K562 (cell line): Measurements from ENCODE around the gene NACA2. TPM values are rescaled to one million over a fixed set of nuclear protein-coding genes. Genes with fewer than 3 reads are reported as not detected.

Experiments used
- ATAC-seq: fragments of 200-7000 bp; cut with Tn5 transposase; 3 replicates; pipeline ENCODE4 v1.9.1; 2020; ENCODE audit warnings: moderate library complexity
- BruUV-seq: library from RNA; stranded (reverse); fragments of 400-500 nt; replicated peaks from 2 replicates; lab custom pipeline; 2021; lab: Mats Ljungman, UMichigan
- CTCF ChIA-PET: fragments of 300-600 bp; formaldehyde crosslinking; extraction: SDS; loops from one replicate; lab custom pipeline; 2021; ENCODE audit warnings: low intra/inter-chr PET ratio; lab: Yijun Ruan, JAX
- POLR2A ChIA-PET: fragments of 300-600, 350-650 bp; sonication (Branson Sonifier 250); formaldehyde crosslinking; extraction: SDS; loops from one replicate; lab custom pipeline; 2021; ENCODE audit warnings: antibody characterized with exemption, inconsistent platforms; lab: Yijun Ruan, JAX
- DNase-seq, 4 experiments: peaks; one replicate each; pipeline versions ENCODE4 v3.0.0 to v3.0.0-alpha.2; 2011 to 2018; ENCODE audit warnings: low spot score in 3 of 4, mixed read lengths in 3 of 4; ENCODE audit errors: extremely low read depth in 1 of 4
- FAIRE-seq: peaks from 2 replicates; lab custom pipeline; 2011; peaks lifted over from hg19 to GRCh38; lab: Jason Lieb, UNC
- H2AFZ ChIP-seq: 2 replicates; pipeline ENCODE4 v1.6.0; 2011; ENCODE audit warnings: low read depth, low read length, control low read depth, inconsistent platforms
- H3K27ac ChIP-seq: fragments of 200-600 bp; 3 replicates; pipeline ENCODE4 v1.8.0; 2011; ENCODE audit warnings: low read depth, mild to moderate bottlenecking, control low read depth, inconsistent platforms, low read length, moderate library complexity, mixed read lengths; ENCODE audit errors: extremely low read depth
- H3K27me3 ChIP-seq, 2 experiments: fragments of 300-600 bp in 1 of 2; 2 replicates in 1 of 2; 3 replicates in 1 of 2; pipeline versions ENCODE4 v1.6.0 to v1.8.0; 2011; ENCODE audit warnings: inconsistent platforms in 2 of 2, low read length in 2 of 2, mild to moderate bottlenecking in 1 of 2, mixed read lengths in 1 of 2, moderate library complexity in 1 of 2; ENCODE audit not compliant: control insufficient read depth in 2 of 2, insufficient read depth in 2 of 2
- H3K36me3 ChIP-seq: fragments of 300-600 bp; 3 replicates; pipeline ENCODE4 v1.8.0; 2011; ENCODE audit warnings: mild to moderate bottlenecking, low read length, inconsistent platforms; ENCODE audit not compliant: control insufficient read depth, insufficient read depth
- H3K4me1 ChIP-seq, 2 experiments: fragments of 200-600 bp in 1 of 2; replicated peaks in 1 of 2; 2 replicates in 1 of 2; 3 replicates in 1 of 2; pipeline versions ENCODE4 v1.5.1 to v1.8.0; 2011; ENCODE audit warnings: inconsistent platforms in 2 of 2, low read length in 2 of 2, mild to moderate bottlenecking in 1 of 2, mixed read lengths in 1 of 2, moderate library complexity in 1 of 2; ENCODE audit not compliant: control insufficient read depth in 2 of 2, insufficient read depth in 2 of 2
- H3K4me2 ChIP-seq: 2 replicates; pipeline ENCODE4 v1.6.1; 2011; ENCODE audit warnings: low read length, control low read depth, inconsistent platforms, mixed read lengths; ENCODE audit not compliant: insufficient read depth
- H3K4me3 ChIP-seq: fragments of 200-600 bp; sonication (generic), shearing (Covaris generic); 2 replicates; pipeline ENCODE4 v1.5.1; 2016; ENCODE audit warnings: control low read depth, inconsistent platforms
- H3K79me2 ChIP-seq: fragments of 200-600 bp; 3 replicates; pipeline ENCODE4 v1.8.0; 2011; ENCODE audit warnings: low read length, inconsistent platforms; ENCODE audit not compliant: control insufficient read depth, insufficient read depth
- H3K9ac ChIP-seq, 2 experiments: 2 replicates each; pipeline versions ENCODE4 v1.6.0 to v1.6.1; 2011; ENCODE audit warnings: low read depth in 2 of 2, low read length in 2 of 2, control low read depth in 1 of 2, inconsistent platforms in 1 of 2, mild to moderate bottlenecking in 1 of 2, mixed read lengths in 1 of 2; ENCODE audit not compliant: insufficient read depth in 1 of 2
- H3K9me1 ChIP-seq: one replicate; pipeline ENCODE4 v1.6.0; 2011; ENCODE audit warnings: inconsistent platforms, mild to moderate bottlenecking, low read length, moderate library complexity; ENCODE audit not compliant: control insufficient read depth, insufficient read depth
- H3K9me3 ChIP-seq: replicated peaks from 2 replicates; pipeline ENCODE4 v1.5.1; 2011; ENCODE audit warnings: low read depth, low read length, inconsistent platforms; ENCODE audit not compliant: control insufficient read depth, insufficient read depth
- H4K20me1 ChIP-seq: replicated peaks from 2 replicates; pipeline ENCODE4 v1.6.1; 2011; ENCODE audit warnings: low read length, inconsistent platforms, mixed read lengths; ENCODE audit not compliant: control insufficient read depth, insufficient read depth
- DNMT1 ChIP-seq: fragments of 450-650 bp; IDR thresholded peaks from 2 replicates; pipeline ENCODE4 v1.6.1; 2016; ENCODE audit warnings: antibody characterized with exemption, mild to moderate bottlenecking
- EP300 ChIP-seq: IDR thresholded peaks from 2 replicates; pipeline ENCODE4 v1.6.1; 2012; ENCODE audit warnings: low read length, improper control_type of control experiment
- EWSR1 ChIP-seq: fragments of 450-650 bp; IDR thresholded peaks from 2 replicates; pipeline ENCODE4 v1.6.1; 2018; ENCODE audit warnings: borderline replicate concordance, mild to moderate bottlenecking, low read depth, moderate library complexity; ENCODE audit not compliant: partially characterized antibody
- FOS ChIP-seq: IDR thresholded peaks from 3 replicates; pipeline ENCODE4 v1.6.1; 2011; ENCODE audit not compliant: insufficient read length; ENCODE audit errors: extremely low read depth
- FUS ChIP-seq: fragments of 200-400 bp; formaldehyde crosslinking; optimal IDR thresholded peaks from 2 replicates; pipeline ENCODE3; 2017; ENCODE audit warnings: low read depth, low read length
- MIER1 ChIP-seq: fragments of 450-650 bp; IDR thresholded peaks from 2 replicates; pipeline ENCODE4 v1.6.1; 2016; ENCODE audit warnings: antibody characterized with exemption, mild to moderate bottlenecking, low read depth
- MYBL2 ChIP-seq, 2 experiments: fragments of 450-650 bp in 1 of 2; sonication (generic) in 1 of 2; formaldehyde crosslinking in 1 of 2; IDR thresholded peaks; 2 replicates each; pipeline versions ENCODE4 v1.6.1 to v1.8.1; 2017 to 2022; ENCODE audit warnings: borderline replicate concordance in 1 of 2, inconsistent platforms in 1 of 2, low read depth in 1 of 2, mild to moderate bottlenecking in 1 of 2, missing genetic modification reagents in 1 of 2, moderate library complexity in 1 of 2
- RBBP5 ChIP-seq: fragments of 200-600 bp; sonication (generic); IDR thresholded peaks from 2 replicates; pipeline ENCODE4 v1.6.1; 2012; ENCODE audit warnings: borderline replicate concordance, mild to moderate bottlenecking, low read length, control low read depth, inconsistent platforms; ENCODE audit not compliant: insufficient read depth, poor library complexity, severe bottlenecking
- SIN3B ChIP-seq: fragments of 450-650 bp; IDR thresholded peaks from 2 replicates; pipeline ENCODE4 v1.6.1; 2017; ENCODE audit warnings: low read depth, mild to moderate bottlenecking, moderate library complexity
- TCF7L2 ChIP-seq: fragments of 150-350 bp; IDR thresholded peaks from 2 replicates; pipeline ENCODE4 v1.6.1; 2016; ENCODE audit warnings: low read depth, mild to moderate bottlenecking, low read length, moderate library complexity
- TEAD1 ChIP-seq, 2 experiments: fragments of 450-650 bp in 1 of 2; sonication (generic) in 1 of 2; formaldehyde crosslinking; IDR thresholded peaks; 2 replicates each; pipeline versions ENCODE4 v1.4.0 to v1.8.0; 2020 to 2022; ENCODE audit warnings: mild to moderate bottlenecking in 2 of 2, missing genetic modification reagents in 1 of 2
- THRB ChIP-seq: fragments of 450-650 bp; formaldehyde crosslinking; conservative IDR thresholded peaks from 2 replicates; pipeline ENCODE4 v1.4.0; 2022; ENCODE audit warnings: mild to moderate bottlenecking, missing genetic modification characterization
- U2AF2 ChIP-seq: fragments of 200-400 bp; formaldehyde crosslinking; optimal IDR thresholded peaks from 2 replicates; pipeline ENCODE3; 2017; ENCODE audit warnings: low read depth, mild to moderate bottlenecking, low read length
- ZBTB8A ChIP-seq: fragments of 450-650 bp; IDR thresholded peaks from 2 replicates; pipeline ENCODE4 v1.6.1; 2018; ENCODE audit warnings: mild to moderate bottlenecking, moderate library complexity; ENCODE audit not compliant: partially characterized antibody
- WGBS: fragments of 100-300 bp; shearing (Covaris generic); methylation state at CpG from one replicate; pipeline ENCODE4 v1.1.6; 2016; ENCODE audit warnings: low coverage, mixed read lengths; ENCODE audit not compliant: insufficient coverage; ENCODE audit errors: missing lambda C conversion rate; 5-methylcytosine and 5-hydroxymethylcytosine counted together
- in situ Hi-C: fragments of 300-500 bp; cut with MboI; formaldehyde crosslinking; loops from 4 replicates; pipeline ENCODE4 v1.15.0; 2018; ENCODE audit warnings: inconsistent platforms, mixed read lengths
- intact Hi-C: fragments of 100-400 bp; cut with micrococcal nuclease; formaldehyde crosslinking; loops from 2 replicates; pipeline ENCODE4 v1.14.2; 2022
- polyA plus RNA-seq, 8 experiments: library from polyadenylated mRNA; depleted of rRNA in 4 of 8; stranded (reverse) in 5 of 8; unstranded in 3 of 8; fragments of >200 nt; fragmentation: Nextera tagmentation in 2 of 8; fragmentation: Illumina TruSeq in 1 of 8; extraction: Ambion mirVana in 2 of 8; extraction: Trizol in 1 of 8; gene quantifications; 2 replicates each; pipeline versions ENCODE4 v1.2.1 to v1.2.3, GENCODE V29; 2011 to 2014; ENCODE audit warnings: inconsistent platforms in 1 of 8, missing spikeins in 1 of 8
- total RNA-seq, 7 experiments: library from RNA; depleted of rRNA in 6 of 7; stranded (reverse); fragments of >200 nt in 6 of 7; fragmentation: Illumina TruSeq in 2 of 7; extraction: Trizol in 2 of 7; gene quantifications; 2 replicates each; pipeline versions ENCODE4 v1.2.1 to v1.2.3, GENCODE V29; 2011 to 2021; ENCODE audit warnings: low replicate concordance in 1 of 7
- TF ChIP-seq, protein P1 (sequence below): sonication (generic); formaldehyde crosslinking; IDR thresholded peaks from 2 replicates; pipeline ENCODE4 v1.8.0; 2022; ENCODE audit warnings: mild to moderate bottlenecking, low read depth, missing genetic modification reagents
- TF ChIP-seq, protein P2 (sequence below), 3 experiments: fragments of 200-800 bp in 1 of 3; fragments of 250-450 bp in 1 of 3; fragments of 450-650 bp in 1 of 3; sonication (Bioruptor Pico) in 1 of 3; sonication (Bioruptor generic) in 1 of 3; formaldehyde crosslinking in 1 of 3; IDR thresholded peaks; 2 replicates each; pipeline versions ENCODE4 v1.6.1 to v1.8.0; 2016 to 2022; ENCODE audit warnings: mild to moderate bottlenecking in 2 of 3, missing genetic modification characterization in 2 of 3, missing compliant biosample characterization in 1 of 3, moderate library complexity in 1 of 3

Gene NACA2
- total and polyA plus RNA-seq, 9 of the 15 experiments (the other 6 are each of a cell fraction or from before 2014, with no cell fraction given), result 0.13 to 0.29 (median 0.23) TPM; not detected in 4

DNA sequence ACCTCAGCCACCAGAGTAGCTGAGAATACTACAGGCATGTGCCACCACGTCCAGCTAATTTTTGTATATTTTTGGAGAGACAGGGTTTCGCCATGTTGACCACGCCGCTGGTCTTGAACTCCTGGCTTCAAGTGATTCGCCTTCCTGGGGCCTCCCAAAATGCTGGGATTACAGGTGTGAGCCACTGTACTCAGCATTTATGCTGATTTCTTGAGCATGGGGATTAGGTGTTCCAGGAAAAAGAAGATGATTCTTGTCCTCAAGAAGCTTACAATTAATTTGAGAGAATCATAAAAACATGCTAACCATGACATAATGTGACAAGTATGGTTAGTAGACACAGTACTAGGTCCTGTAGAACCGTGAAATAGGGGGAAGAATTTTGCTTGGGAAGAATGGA, 30.9 kb downstream of the NACA2 start:
- CTCF ChIA-PET, result no interaction called here
- BruUV-seq, result no TSS peak

More for the DNA sequence above, 30.9 kb downstream of the NACA2 start:
- H3K27me3 ChIP-seq, result peaks cover 15 to 28% of the 10 kb centered on the region in 2 experiments; a peak in 4 of 5 replicates
- no peak for DNase-seq
- H3K79me2 ChIP-seq, result no peaks in the 10 kb centered on the region
- in situ Hi-C loops, result no loop called here
- no peaks in the 10 kb centered on the region for H3K36me3 ChIP-seq
- 1% methylated on average over 6 of the region's 6 CpGs for WGBS
- intact Hi-C loops, result no loop called here
- no peak for ATAC-seq
- H3K4me3 ChIP-seq, result no peak overlapping the region
- H3K9me1 ChIP-seq, result no peaks in the 10 kb centered on the region
- no peaks in the 10 kb centered on the region for H4K20me1 ChIP-seq
- H3K9ac ChIP-seq, result no peak overlapping the region
- POLR2A ChIA-PET, result no interaction called here
- no peak for FAIRE-seq
- H2AFZ ChIP-seq, result no peak overlapping the region
- H3K9me3 ChIP-seq, result no peaks in the 10 kb centered on the region
- H3K27ac ChIP-seq, result no peak overlapping the region
- no peak overlapping the region for H3K4me2 ChIP-seq
- no peaks in the 10 kb centered on the region for H3K4me1 ChIP-seq
- TF ChIP-seq RBBP5 (no peak), DNMT1 (no peak), U2AF2 (no peak), SIN3B (no peak), TCF7L2 (no peak), EP300 (no peak), ZBTB8A (no peak), TEAD1 (CRISPR knock-in tag; IDR thresholded peaks at IDR 0.05) (no peak), FUS (no peak), THRB (CRISPR knock-in tag) (no peak), FOS (no peak), MIER1 (no peak), EWSR1 (peak; percentile 11), MYBL2 (IDR thresholded peaks at IDR 0.05; ENCODE audit: low read depth) (no peak), MYBL2 (CRISPR knock-in tag; IDR thresholded peaks at IDR 0.05; ENCODE audit: borderline replicate concordance) (no peak)
- TF ChIP-seq, protein P1, sequence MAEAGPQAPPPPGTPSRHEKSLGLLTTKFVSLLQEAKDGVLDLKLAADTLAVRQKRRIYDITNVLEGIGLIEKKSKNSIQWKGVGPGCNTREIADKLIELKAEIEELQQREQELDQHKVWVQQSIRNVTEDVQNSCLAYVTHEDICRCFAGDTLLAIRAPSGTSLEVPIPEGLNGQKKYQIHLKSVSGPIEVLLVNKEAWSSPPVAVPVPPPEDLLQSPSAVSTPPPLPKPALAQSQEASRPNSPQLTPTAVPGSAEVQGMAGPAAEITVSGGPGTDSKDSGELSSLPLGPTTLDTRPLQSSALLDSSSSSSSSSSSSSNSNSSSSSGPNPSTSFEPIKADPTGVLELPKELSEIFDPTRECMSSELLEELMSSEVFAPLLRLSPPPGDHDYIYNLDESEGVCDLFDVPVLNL (CRISPR knock-in tag), result no peak
- TF ChIP-seq, protein P2, sequence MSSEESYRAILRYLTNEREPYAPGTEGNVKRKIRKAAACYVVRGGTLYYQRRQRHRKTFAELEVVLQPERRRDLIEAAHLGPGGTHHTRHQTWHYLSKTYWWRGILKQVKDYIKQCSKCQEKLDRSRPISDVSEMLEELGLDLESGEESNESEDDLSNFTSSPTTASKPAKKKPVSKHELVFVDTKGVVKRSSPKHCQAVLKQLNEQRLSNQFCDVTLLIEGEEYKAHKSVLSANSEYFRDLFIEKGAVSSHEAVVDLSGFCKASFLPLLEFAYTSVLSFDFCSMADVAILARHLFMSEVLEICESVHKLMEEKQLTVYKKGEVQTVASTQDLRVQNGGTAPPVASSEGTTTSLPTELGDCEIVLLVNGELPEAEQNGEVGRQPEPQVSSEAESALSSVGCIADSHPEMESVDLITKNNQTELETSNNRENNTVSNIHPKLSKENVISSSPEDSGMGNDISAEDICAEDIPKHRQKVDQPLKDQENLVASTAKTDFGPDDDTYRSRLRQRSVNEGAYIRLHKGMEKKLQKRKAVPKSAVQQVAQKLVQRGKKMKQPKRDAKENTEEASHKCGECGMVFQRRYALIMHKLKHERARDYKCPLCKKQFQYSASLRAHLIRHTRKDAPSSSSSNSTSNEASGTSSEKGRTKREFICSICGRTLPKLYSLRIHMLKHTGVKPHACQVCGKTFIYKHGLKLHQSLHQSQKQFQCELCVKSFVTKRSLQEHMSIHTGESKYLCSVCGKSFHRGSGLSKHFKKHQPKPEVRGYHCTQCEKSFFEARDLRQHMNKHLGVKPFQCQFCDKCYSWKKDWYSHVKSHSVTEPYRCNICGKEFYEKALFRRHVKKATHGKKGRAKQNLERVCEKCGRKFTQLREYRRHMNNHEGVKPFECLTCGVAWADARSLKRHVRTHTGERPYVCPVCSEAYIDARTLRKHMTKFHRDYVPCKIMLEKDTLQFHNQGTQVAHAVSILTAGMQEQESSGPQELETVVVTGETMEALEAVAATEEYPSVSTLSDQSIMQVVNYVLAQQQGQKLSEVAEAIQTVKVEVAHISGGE (CRISPR knock-in tag; IDR thresholded peaks at IDR 0.05), result peak in 1 of 3 experiments; percentile 93; a peak in 2 of 6 replicates
